DMS 273 treated with DMSO at 0.1 percent for 48 hours (cell line): ENCODE results near the gene HAGHL.
"Not testable (repeated sequence)": the region's sequence is repeated elsewhere in the genome, so short reads cannot be mapped to it uniquely, and the experiment has no call there.

ENCODE experiments used
- DNase-seq: peaks from one replicate; lab custom pipeline; 2025; lab: John Stamatoyannopoulos, UW

The HAGHL gene

GRCh38 chr16:687499-687898, 39.4 kb upstream of the HAGHL start:
- no peak for DNase-seq

GRCh38 chr16:689175-689897, 37.6 kb upstream of the HAGHL start:
- no peak for DNase-seq

- not testable (repeated sequence) for DNase-seq
Measured at GRCh38 chr16:691242-691641, 35.7 kb upstream of the HAGHL start.

- DNase-seq = no peak
Measured at GRCh38 chr16:692356-693108, 34.4 kb upstream of the HAGHL start.

- DNase-seq = no peak
Measured at GRCh38 chr16:693364-693763, 33.5 kb upstream of the HAGHL start.

GRCh38 chr16:693766-694165, 33.1 kb upstream of the HAGHL start:
- DNase-seq = no peak

- DNase-seq = no peak
Measured at GRCh38 chr16:694187-694862, 32.6 kb upstream of the HAGHL start.

GRCh38 chr16:694863-695354, 32.0 kb upstream of the HAGHL start:
- DNase-seq = no peak

- DNase-seq = no peak
Measured at GRCh38 chr16:695355-696089, 31.4 kb upstream of the HAGHL start.

- no peak for DNase-seq
Measured at GRCh38 chr16:698911-699671, 27.8 kb upstream of the HAGHL start.

GRCh38 chr16:700684-701584, 26.0 kb upstream of the HAGHL start:
- DNase-seq = no peak

GRCh38 chr16:702341-702740, 24.6 kb upstream of the HAGHL start:
- no peak for DNase-seq

GRCh38 chr16:703406-703805, 23.5 kb upstream of the HAGHL start:
- DNase-seq = no peak

- no peak for DNase-seq
Measured at GRCh38 chr16:704047-704446, 22.9 kb upstream of the HAGHL start.

- no peak for DNase-seq
Measured at GRCh38 chr16:704552-705380, 22.1 kb upstream of the HAGHL start.

GRCh38 chr16:705431-706188, 21.3 kb upstream of the HAGHL start, which contains the start of gene FBXL16:
Gene FBXL16, minus strand, starts transcription at chr16:705801. Its CDS starts 8,396 bp downstream, at chr16:697405.
- no peak for DNase-seq

- no peak for DNase-seq
Measured at GRCh38 chr16:706189-707061, 20.5 kb upstream of the HAGHL start.
